ENCODE data around the gene SCG3.

GRCh38 chr15:51681303-51681963 lies at the start of gene SCG3:
- no peak for TF ChIP-seq CTCF (IDR thresholded peaks at IDR 0.05; ENCODE audit: insufficient read depth, low read length, poor library complexity, severe bottlenecking)
- TF ChIP-seq EZH2phosphoT487 (conservative IDR thresholded peaks at IDR 0.05; ENCODE audit: low read length) = no peak

Data from SU-DHL-6 (cell line).